ENCODE measurements around the gene HCLS1. TPM values are rescaled to one million over a fixed set of nuclear protein-coding genes. Genes with fewer than 3 reads are reported as not detected.

Gene HCLS1, protein sequence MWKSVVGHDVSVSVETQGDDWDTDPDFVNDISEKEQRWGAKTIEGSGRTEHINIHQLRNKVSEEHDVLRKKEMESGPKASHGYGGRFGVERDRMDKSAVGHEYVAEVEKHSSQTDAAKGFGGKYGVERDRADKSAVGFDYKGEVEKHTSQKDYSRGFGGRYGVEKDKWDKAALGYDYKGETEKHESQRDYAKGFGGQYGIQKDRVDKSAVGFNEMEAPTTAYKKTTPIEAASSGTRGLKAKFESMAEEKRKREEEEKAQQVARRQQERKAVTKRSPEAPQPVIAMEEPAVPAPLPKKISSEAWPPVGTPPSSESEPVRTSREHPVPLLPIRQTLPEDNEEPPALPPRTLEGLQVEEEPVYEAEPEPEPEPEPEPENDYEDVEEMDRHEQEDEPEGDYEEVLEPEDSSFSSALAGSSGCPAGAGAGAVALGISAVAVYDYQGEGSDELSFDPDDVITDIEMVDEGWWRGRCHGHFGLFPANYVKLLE
- 317 and 331 TPM in 2 replicates for total RNA-seq
- 363 TPM for total RNA-seq (2013)
- 161 and 228 TPM in 2 replicates for polyA plus RNA-seq
- polyA minus RNA-seq, result 123 and 164 TPM in 2 replicates

DNA sequence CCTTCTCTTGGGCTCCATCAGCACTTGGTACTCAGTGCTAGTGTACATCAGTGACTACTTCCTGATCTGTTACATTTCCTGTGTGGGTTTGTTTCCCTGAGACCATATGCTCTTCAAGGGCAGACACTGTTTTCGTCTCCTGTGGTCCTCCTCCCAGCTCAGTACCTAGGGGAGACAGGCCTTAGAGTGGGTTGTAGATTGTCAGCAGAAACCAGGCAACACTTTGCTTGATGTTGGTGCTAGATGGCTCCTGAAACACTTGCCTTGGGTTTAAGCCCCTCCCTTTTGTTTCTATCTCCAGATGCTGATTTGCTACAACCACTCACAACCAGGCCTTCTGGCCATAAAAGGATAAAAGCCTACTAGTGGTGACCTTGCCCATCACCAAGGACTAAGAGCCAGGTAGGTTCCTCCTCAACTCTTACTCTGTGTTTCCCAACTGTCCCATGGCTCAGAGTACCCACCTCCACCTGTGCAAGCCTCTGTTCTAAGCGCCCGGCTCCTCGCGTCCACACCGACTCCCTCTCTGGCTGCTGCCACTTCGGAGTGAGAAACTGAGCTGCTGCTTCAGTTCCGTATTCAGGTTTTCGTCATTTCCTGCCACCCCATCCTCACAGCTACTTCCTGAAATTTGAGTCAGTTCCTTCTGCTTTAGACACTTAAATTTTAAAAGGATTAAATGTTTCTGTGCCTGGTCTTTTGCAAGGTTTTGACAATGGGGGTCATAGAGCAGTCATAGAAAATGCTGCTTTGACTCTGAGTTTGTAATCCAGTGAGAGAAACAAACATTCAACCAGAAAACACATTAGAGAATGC lies at the start of gene HCLS1:
Gene HCLS1 (minus strand): TSS at position 548 of the 816 bp plus-strand sequence. CDS start 2,556 bp downstream, outside the sequence.
- H3K9ac ChIP-seq (ENCODE audit: low read length), result peak within 1 kb of the TSS; percentile 82
- H3K36me3 ChIP-seq (replicated peaks in 1 of 2; ENCODE audit: control extremely low read depth in 1 of 2, control insufficient read depth in 1 of 2, extremely low read depth in 1 of 2, insufficient read depth in 2 of 2, low read length in 1 of 2), result peaks cover 0 to 55% of the 10 kb centered on the region in 2 experiments
- intact Hi-C loops (cut with micrococcal nuclease), result loop anchor here (1.0 to 5.0 kb wide), 8 partner anchors 89 to 1133 kb away; partner anchors contain the start of genes EAF2, FAM162A, GOLGB1 and HSPBAP1
- POLR2A ChIA-PET, result interaction anchor here (0.7 kb wide), 1 partner anchor 416 kb away, joined by 3 read pairs; no protein-coding TSS in a partner anchor
- peak within 1 kb of the TSS; percentile 84 for H3K4me2 ChIP-seq (replicated peaks; ENCODE audit: low read depth, low read length, poor library complexity, severe bottlenecking)
- peaks cover 23% of the 10 kb centered on the region for H4K20me1 ChIP-seq (ENCODE audit: control insufficient read depth, insufficient read depth, low read length, poor library complexity, severe bottlenecking)
- peak within 1 kb of the TSS; percentile 97 for H3K4me3 Mint-ChIP-seq
- H2AFZ ChIP-seq (ENCODE audit: insufficient read depth, low read depth, low read length, poor library complexity, severe bottlenecking), result peak within 1 kb of the TSS; percentile 84
- CTCF ChIA-PET, result interaction anchor here (1.1 to 1.5 kb wide), 3 partner anchors 10 to 598 kb away, joined by 3 to 6 read pairs (median 5); no protein-coding TSS in a partner anchor
- no peaks in the 10 kb centered on the region for H3K9me3 Mint-ChIP-seq (ENCODE audit: insufficient read depth)
- H3K9me3 ChIP-seq (ENCODE audit: control extremely low read depth in 1 of 3, control insufficient read depth in 2 of 3, insufficient read depth in 1 of 3, low read length in 2 of 3), result no peaks in the 10 kb centered on the region
- peak within 1 kb of the TSS; percentile 59 to 92 (median 68) for H3K4me3 ChIP-seq (ENCODE audit: control extremely low read depth in 1 of 5, extremely low read depth in 1 of 5, insufficient read depth in 1 of 5, low read depth in 2 of 5, low read length in 4 of 5)
- peaks cover 54% of the 10 kb centered on the region for H3K4me1 Mint-ChIP-seq
- no peaks in the 10 kb centered on the region for H3K27me3 ChIP-seq (replicated peaks in 1 of 4; ENCODE audit: control extremely low read depth in 1 of 4, control insufficient read depth in 3 of 4, insufficient read depth in 4 of 4, low read length in 3 of 4)
- H3K27ac Mint-ChIP-seq, result peak within 1 kb of the TSS; percentile 98
- peak within 1 kb of the TSS; percentile 90 to 94 for H3K27ac ChIP-seq (ENCODE audit: low read length in 2 of 2)
- H3K27me3 Mint-ChIP-seq, result no peaks in the 10 kb centered on the region
- TF ChIP-seq, protein P1, sequence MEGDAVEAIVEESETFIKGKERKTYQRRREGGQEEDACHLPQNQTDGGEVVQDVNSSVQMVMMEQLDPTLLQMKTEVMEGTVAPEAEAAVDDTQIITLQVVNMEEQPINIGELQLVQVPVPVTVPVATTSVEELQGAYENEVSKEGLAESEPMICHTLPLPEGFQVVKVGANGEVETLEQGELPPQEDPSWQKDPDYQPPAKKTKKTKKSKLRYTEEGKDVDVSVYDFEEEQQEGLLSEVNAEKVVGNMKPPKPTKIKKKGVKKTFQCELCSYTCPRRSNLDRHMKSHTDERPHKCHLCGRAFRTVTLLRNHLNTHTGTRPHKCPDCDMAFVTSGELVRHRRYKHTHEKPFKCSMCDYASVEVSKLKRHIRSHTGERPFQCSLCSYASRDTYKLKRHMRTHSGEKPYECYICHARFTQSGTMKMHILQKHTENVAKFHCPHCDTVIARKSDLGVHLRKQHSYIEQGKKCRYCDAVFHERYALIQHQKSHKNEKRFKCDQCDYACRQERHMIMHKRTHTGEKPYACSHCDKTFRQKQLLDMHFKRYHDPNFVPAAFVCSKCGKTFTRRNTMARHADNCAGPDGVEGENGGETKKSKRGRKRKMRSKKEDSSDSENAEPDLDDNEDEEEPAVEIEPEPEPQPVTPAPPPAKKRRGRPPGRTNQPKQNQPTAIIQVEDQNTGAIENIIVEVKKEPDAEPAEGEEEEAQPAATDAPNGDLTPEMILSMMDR (IDR thresholded peaks at IDR 0.05), result no peak
- no peak for TF ChIP-seq EZH2 (IDR thresholded peaks at IDR 0.05; ENCODE audit: borderline replicate concordance, insufficient read depth, low read depth, low read length, poor library complexity, severe bottlenecking)
- ATAC-seq (ENCODE audit: low read depth), result peak; percentile 84
- peaks cover 34 to 39% of the 10 kb centered on the region in 2 donors for H3K4me1 ChIP-seq (ENCODE audit: control insufficient read depth in 2 of 2, insufficient read depth in 2 of 2, low read length in 2 of 2)
- DNase-seq, result peak; percentile 91
- WGBS (ENCODE audit: insufficient coverage), result 0% methylated on average over 7 of the region's 9 CpGs
- peaks cover 51% of the 10 kb centered on the region for H3K79me2 ChIP-seq (ENCODE audit: control insufficient read depth, insufficient read depth, low read length)

All from B cell (primary cell).